Measurements from ENCODE around the gene HSPA12A. TPM values are rescaled to one million over a fixed set of nuclear protein-coding genes. Genes with fewer than 3 reads are reported as not detected.
"Not testable (repeated sequence)": the region's sequence is repeated elsewhere in the genome, so short reads cannot be mapped to it uniquely, and the experiment has no call there.

The HSPA12A gene
- total RNA-seq, 1 donor from 2014 or later: 20.8 TPM

- intact Hi-C loops (cut with DNase I): no loop called here
- no peak for ATAC-seq
- no peak for DNase-seq (ENCODE audit: missing footprints)
These were observed 19.5 kb downstream of the HSPA12A start for GRCh38 chr10:116722736-116723427.

DNA sequence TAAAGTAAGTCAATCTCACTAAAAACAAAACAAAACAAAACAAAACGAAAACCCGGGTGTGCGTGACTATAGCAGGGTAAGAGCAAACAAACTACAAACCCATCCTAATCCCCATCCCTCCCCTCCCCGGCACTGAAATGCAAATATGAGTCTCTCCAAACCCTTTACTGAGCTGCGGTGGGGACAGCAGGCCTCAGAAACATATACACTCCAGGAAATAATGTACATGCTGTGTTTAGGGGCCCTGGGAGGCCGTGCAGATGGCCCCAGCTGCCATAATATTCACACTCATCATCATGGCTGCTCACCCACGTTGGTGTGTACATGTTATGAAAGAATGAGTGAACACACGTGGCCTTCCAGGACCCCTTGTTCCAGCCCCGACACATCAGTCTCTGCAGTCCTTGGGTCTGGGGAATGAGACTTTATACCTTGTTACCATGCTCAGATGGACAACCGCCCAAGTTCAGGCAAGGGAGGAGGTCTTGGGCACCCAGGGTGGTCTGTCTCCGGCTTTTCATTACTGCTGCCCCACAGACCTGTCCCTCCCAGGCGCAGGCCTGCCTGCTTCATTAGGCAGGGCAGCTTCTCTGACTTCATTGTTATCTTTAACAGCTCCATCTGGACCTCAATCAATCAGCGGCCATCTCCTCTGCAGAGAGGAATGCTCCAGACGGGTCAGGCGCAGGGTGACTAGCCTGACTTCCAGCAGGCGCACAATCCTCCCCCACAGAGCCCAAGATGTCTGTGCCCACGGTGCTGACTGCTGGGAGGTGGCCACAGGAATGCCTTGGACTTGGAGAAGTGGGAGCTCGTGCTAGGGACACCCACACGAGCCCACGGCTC is 20.6 kb downstream of the HSPA12A start:
- ATAC-seq: no peak
- DNase-seq (ENCODE audit: missing footprints): no peak
- intact Hi-C loops (cut with DNase I): no loop called here

GRCh38 chr10:116720668-116721546 is 21.5 kb downstream of the HSPA12A start:
- DNase-seq (ENCODE audit: missing footprints) (no peak), ATAC-seq (no peak)
- intact Hi-C loops (cut with DNase I): no loop called here

GRCh38 chr10:116720241-116720643 is 22.1 kb downstream of the HSPA12A start:
- DNase-seq (ENCODE audit: missing footprints) (no peak), ATAC-seq (no peak)
- intact Hi-C loops (cut with DNase I): no loop called here

DNA sequence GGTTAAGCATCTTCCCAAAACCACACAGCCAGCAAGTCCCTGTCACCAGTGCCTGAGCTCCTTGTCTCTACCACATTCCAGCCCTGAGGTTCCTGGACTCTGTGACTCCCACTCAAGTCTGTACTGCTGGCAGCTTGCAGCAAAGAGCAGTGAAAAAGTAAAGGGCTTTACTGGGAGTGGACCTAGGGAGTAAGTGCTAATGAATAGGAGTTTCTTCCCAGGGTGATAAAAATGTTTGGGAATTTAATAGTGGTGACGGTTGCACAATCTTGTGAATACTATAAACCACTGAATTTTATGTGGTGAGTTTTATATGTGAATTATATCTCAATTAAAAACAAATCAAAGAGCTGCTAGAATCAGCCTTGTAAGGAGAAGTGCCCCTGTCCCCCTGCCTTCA is 22.6 kb downstream of the HSPA12A start:
- intact Hi-C loops (cut with DNase I): no loop called here
- DNase-seq (ENCODE audit: missing footprints) (no peak), ATAC-seq (no peak)

GRCh38 chr10:116718058-116718457 is 24.3 kb downstream of the HSPA12A start:
- no peak for DNase-seq (ENCODE audit: missing footprints)
- intact Hi-C loops (cut with DNase I): no loop called here
- no peak for ATAC-seq

GRCh38 chr10:116716381-116716780 is 26.0 kb downstream of the HSPA12A start:
- ATAC-seq (peak; percentile 59), DNase-seq (ENCODE audit: missing footprints) (no peak)
- intact Hi-C loops (cut with DNase I): no loop called here

DNA sequence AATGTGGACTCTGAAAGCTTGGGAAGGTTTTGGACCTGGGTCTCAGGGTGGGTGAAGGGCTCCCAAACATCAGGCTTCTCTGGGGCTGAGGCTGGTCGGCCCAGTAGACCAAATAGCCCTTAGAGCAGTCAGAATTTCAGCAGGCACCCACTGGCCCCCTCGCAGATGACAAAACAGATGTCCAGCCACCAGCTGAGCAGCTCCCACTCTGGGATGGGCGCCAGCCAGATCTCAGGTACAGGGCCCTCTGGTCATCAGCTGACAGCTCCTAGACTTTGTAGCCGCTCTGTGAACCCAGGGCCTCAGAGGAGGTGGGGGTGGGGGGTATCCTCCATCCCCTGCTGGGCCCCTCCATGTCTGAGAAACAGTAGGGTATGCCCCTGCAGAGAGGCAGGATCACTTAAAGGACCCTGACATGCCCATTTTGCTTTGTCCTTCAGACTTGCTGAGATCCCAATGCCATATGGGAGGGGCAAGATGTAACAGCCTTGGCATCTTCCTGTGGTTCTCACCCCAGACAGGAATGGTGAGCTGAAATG is 26.5 kb downstream of the HSPA12A start:
- DNase-seq (ENCODE audit: missing footprints) (no peak), ATAC-seq (no peak)
- intact Hi-C loops (cut with DNase I): no loop called here

DNA sequence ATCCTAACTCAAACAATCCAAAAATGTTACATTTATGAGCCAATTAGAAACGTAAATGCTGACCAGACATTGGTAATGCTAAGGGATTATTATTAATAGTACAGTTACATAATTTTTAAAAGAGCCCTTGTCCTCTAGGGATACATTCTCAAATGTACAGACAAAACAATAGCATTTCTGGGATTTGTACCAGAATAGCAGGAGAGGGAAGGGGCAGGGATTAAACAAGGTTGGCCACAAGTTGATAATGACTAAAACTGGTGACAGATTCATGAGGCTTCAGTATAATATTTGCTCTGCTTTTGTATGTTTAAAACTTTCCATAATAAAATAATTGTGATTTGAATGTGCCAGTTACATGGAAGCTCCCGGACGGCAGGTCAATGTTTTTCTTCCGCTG is 27.0 kb downstream of the HSPA12A start:
- DNase-seq (ENCODE audit: missing footprints) (no peak), ATAC-seq (no peak)
- intact Hi-C loops (cut with DNase I): no loop called here

DNA sequence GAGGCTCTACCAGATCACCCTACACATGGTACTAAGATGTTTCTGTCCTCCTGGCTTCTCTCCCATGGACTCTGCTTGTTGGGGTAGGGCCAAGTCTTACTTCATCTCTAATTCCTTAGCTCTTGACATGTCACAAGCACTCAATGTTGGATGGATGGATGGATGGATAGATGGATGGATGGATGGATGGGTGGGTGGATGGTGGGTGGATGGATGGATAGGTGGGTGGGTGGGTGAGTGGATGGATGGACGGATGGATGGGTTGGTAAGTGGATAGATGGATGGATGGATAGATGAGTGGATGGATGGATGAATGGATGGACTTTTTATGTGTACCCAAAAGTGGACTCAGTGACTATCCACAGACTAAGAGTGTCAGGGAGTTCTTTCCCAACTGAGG is 28.5 kb downstream of the HSPA12A start:
- intact Hi-C loops (cut with DNase I): no loop called here
- DNase-seq (ENCODE audit: missing footprints) (no peak), ATAC-seq (no peak)

GRCh38 chr10:116712989-116713543 is 29.3 kb downstream of the HSPA12A start:
- DNase-seq (ENCODE audit: missing footprints): no peak
- intact Hi-C loops (cut with DNase I): no loop called here
- no peak for ATAC-seq

DNA sequence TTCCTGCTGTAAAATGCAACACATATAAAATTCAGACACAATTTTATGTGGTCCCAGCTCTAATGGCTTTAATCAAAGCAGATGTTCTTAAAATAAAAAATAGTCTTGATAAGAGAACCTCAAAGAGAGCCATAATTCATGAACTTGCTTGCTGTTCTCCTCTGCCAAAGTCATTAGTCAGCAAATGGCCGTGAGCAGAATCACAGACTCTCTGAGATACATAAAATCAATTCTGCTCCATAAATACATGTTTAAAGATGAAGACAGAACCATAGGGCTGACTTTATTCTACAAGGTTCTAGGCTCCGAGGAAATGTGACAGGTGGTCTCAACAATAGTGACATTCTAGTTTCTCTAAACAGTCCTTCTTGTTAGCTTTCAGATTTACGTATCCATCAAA is 29.8 kb downstream of the HSPA12A start:
- ATAC-seq: no peak
- DNase-seq (ENCODE audit: missing footprints): no peak
- intact Hi-C loops (cut with DNase I): no loop called here

DNA sequence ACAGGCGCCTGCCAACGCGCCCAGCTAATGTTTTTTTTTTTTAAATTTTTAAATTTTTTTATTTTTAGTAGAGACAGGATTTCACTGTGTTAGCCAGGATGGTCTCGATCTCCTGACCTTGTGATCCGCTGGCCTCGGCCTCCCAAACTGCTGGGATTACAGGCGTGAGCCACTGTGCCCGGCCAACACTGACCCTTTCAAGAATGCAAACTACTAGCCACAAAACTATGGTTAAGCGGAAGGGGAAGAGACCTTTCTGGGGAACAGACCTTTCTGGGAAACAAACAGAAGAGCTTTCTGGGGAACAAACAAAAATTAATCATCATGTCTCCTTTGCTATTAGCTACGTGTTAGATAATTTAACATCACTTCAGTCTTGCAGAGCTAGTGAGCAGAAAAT is 30.6 kb downstream of the HSPA12A start:
- intact Hi-C loops (cut with DNase I); ATAC-seq; DNase-seq (ENCODE audit: missing footprints): not testable (repeated sequence)

DNA sequence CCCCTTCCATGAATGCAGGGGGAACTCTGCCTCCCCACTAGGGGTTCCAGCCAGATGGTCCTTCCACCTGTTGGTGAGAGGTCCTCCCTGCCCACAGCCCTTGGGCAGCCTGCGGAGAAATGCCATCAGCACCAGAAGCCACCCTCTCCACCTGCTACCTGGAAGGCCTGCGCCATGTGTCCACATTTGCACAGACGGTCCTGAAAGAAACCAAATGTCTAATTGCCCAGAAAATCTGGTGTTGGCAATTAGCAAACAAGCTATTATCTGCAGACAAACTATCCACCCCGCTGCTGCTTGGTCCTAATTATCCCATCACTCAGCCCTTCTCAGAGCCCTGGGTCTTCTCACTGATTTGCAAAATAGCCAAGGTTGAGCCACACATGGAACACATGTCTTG is 32.3 kb downstream of the HSPA12A start:
- ATAC-seq (no peak), DNase-seq (ENCODE audit: missing footprints) (no peak)
- intact Hi-C loops (cut with DNase I): no loop called here

DNA sequence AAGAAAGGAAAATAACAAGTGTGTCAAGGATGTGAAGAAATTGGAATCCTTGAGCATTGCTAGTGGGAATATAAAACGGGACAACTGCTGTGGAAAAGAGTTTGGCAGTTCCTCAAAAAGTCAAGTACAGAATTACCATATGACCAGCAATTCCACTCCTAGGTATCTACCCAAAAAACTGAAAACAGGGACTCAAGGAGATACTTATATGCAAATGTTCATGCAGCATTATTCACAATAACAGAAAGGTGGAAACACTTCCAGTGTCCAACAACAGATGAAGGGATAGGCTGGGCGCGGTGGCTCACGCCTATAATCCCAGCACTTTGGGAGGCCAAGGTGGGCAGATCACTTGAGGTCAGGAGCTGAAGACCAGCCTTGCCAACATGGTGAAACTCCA is 33.5 kb downstream of the HSPA12A start:
- ATAC-seq: no peak
- no peak for DNase-seq (ENCODE audit: missing footprints)
- intact Hi-C loops (cut with DNase I): no loop called here

DNA sequence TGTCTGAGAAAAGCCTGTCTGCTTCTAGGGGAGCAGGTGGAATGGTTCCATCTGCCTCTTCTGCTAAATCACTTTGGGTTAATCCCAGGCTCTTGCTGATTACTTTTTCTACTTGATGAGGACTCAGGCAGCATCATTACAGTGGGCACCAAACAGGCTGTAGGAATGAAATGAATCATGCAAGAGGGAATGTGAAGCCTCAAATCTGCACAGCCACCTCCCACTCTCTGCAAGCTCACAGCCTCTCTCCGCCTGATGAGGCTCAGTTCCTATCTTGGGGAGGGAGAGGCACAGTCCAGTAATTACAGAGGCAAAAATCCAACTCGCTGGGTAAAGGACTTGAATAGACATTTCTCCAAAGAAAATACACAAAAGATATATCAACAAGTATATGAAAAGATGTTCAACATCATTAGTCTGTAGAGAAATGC is 34.0 kb downstream of the HSPA12A start:
- intact Hi-C loops (cut with DNase I): no loop called here
- peak; percentile 57 for ATAC-seq
- no peak for DNase-seq (ENCODE audit: missing footprints)

- DNase-seq (ENCODE audit: missing footprints) (no peak), ATAC-seq (no peak)
- intact Hi-C loops (cut with DNase I): no loop called here
These were observed 34.4 kb downstream of the HSPA12A start for GRCh38 chr10:116707981-116708380.

- DNase-seq (ENCODE audit: missing footprints) (no peak), ATAC-seq (no peak)
- intact Hi-C loops (cut with DNase I): no loop called here
These were observed 36.1 kb downstream of the HSPA12A start for GRCh38 chr10:116706281-116706680.

DNA sequence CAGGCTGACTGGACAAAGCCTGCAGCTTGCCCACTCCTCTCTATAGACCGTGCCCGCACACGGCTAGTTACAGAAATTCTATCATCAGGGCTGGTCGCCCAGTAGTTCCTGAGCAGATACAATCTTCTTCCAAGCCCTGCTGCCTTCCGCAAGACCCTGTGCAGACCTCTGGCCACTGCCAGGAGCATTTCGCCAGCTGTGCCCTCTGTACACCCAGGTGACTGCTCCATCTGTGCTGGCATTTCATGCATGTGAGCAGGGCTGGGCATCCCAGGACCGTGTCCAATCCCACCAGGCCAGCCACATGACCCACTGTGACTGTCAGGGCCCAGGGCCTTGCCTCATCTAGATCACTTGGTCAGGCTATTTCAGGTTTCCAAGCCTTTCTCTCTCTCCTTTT is 36.9 kb downstream of the HSPA12A start:
- peak; percentile 46 for ATAC-seq
- no peak for DNase-seq (ENCODE audit: missing footprints)
- intact Hi-C loops (cut with DNase I): no loop called here

Data from Right ventricle myocardium inferior (tissue), 1 donor.